OCI-LY3 (cell line): ENCODE measurements around the gene RAP1A.

Source experiments
- H2AFZ ChIP-seq: fragments of 200-600, 300-600 bp; shearing (Covaris generic); 2 replicates; pipeline ENCODE4 v1.6.0; 2014; ENCODE audit warnings: antibody characterized with exemption, low read depth, low read length
- H3K27ac ChIP-seq: fragments of 200-600, 300-600 bp; sonication (generic); 2 replicates; pipeline ENCODE4 v1.5.1; 2014; ENCODE audit warnings: mild to moderate bottlenecking, low read length, moderate library complexity, mixed read lengths
- H3K27me3 ChIP-seq: fragments of 200-600, 300-600 bp; sonication (generic); 2 replicates; pipeline ENCODE4 v1.6.1; 2014; ENCODE audit warnings: low read depth, low read length, mixed read lengths
- H3K36me3 ChIP-seq: fragments of 200-600, 300-600 bp; sonication (generic); replicated peaks from 2 replicates; pipeline ENCODE3; 2014; ENCODE audit warnings: low read depth, low read length, mixed read lengths
- H3K4me1 ChIP-seq: fragments of 300-600, 200-600 bp; sonication (generic); 2 replicates; pipeline ENCODE4 v1.6.1; 2014; ENCODE audit warnings: low read length, mixed read lengths
- H3K4me2 ChIP-seq: fragments of 200-600, 300-600 bp; sonication (generic); 2 replicates; pipeline ENCODE4 v1.6.1; 2014; ENCODE audit warnings: low read length, mixed read lengths
- H3K4me3 ChIP-seq: fragments of 300-600, 200-600 bp; sonication (generic); 2 replicates; pipeline ENCODE4 v1.5.1; 2014; ENCODE audit warnings: antibody characterized with exemption, mild to moderate bottlenecking, low read length, moderate library complexity
- H3K79me2 ChIP-seq: fragments of 300-600, 200-600 bp; shearing (Covaris generic); 2 replicates; pipeline ENCODE4 v1.6.1; 2014; ENCODE audit warnings: mild to moderate bottlenecking, low read length, mixed read lengths
- H3K9ac ChIP-seq: fragments of 300-600, 200-600 bp; shearing (Covaris generic); 2 replicates; pipeline ENCODE4 v1.6.0; 2014; ENCODE audit warnings: mild to moderate bottlenecking, low read length, moderate library complexity
- H3K9me3 ChIP-seq: fragments of 200-600, 300-600 bp; shearing (Covaris generic); 2 replicates; pipeline ENCODE4 v1.6.1; 2014; ENCODE audit warnings: low read length, mixed read lengths; ENCODE audit not compliant: insufficient read depth
- H4K20me1 ChIP-seq: fragments of 200-600, 300-600 bp; sonication (generic); 2 replicates; pipeline ENCODE4 v1.6.1; 2016; ENCODE audit warnings: low read length, mixed read lengths; ENCODE audit not compliant: insufficient read depth
- CTCF ChIP-seq: fragments of 200-600, 300-600 bp; sonication (generic); IDR thresholded peaks from 2 replicates; pipeline ENCODE4 v1.5.1; 2014; ENCODE audit warnings: antibody characterized with exemption, low read length, low read depth
- EZH2phosphoT487 ChIP-seq: fragments of 200-600 bp; shearing (Covaris generic); IDR thresholded peaks from 2 replicates; pipeline ENCODE4 v1.6.1; 2018; ENCODE audit warnings: antibody characterized with exemption, mixed run types, low read depth

Gene RAP1A

GRCh38 chr1:111594306-111594693 lies 25.3 kb upstream of the RAP1A start:
- no peak for TF ChIP-seq CTCF
- TF ChIP-seq EZH2phosphoT487 = no peak
- Histone ChIP-seq H3K4me2 (peak overlapping the region; percentile 86), H4K20me1 (no peaks in the 10 kb centered on the region), H3K4me3 (peak overlapping the region; percentile 66; the same call in 1 of the 2 replicates), H3K36me3 (no peaks in the 10 kb centered on the region), H3K9ac (peak overlapping the region; percentile 74), H3K27ac (peak overlapping the region; percentile 100), H3K4me1 (peaks cover 97% of the 10 kb centered on the region), H2AFZ (no peak overlapping the region), H3K9me3 (no peaks in the 10 kb centered on the region), H3K79me2 (peaks cover 20% of the 10 kb centered on the region), H3K27me3 (no peaks in the 10 kb centered on the region)

- H3K36me3 ChIP-seq = no peaks in the 10 kb centered on the region
- peak overlapping the region; percentile 100 for H3K27ac ChIP-seq
- no peak overlapping the region for H2AFZ ChIP-seq
- no peaks in the 10 kb centered on the region for H4K20me1 ChIP-seq
- peaks cover 20% of the 10 kb centered on the region for H3K79me2 ChIP-seq
- peak overlapping the region; percentile 68 for H3K9ac ChIP-seq
- H3K27me3 ChIP-seq = no peaks in the 10 kb centered on the region
- peak overlapping the region; percentile 48 for H3K4me2 ChIP-seq
- H3K4me1 ChIP-seq = peaks cover 99% of the 10 kb centered on the region
- H3K9me3 ChIP-seq = no peaks in the 10 kb centered on the region
- H3K4me3 ChIP-seq = no peak overlapping the region
- TF ChIP-seq CTCF (no peak), EZH2phosphoT487 (no peak)
Measured at GRCh38 chr1:111595807-111596206, 23.8 kb upstream of the RAP1A start.

GRCh38 chr1:111596499-111596898 lies 23.1 kb upstream of the RAP1A start:
- H4K20me1 ChIP-seq = no peaks in the 10 kb centered on the region
- no peaks in the 10 kb centered on the region for H3K36me3 ChIP-seq
- no peaks in the 10 kb centered on the region for H3K9me3 ChIP-seq
- peak overlapping the region; percentile 17; the same call in 1 of the 2 replicates for H3K4me3 ChIP-seq
- peak overlapping the region; percentile 48 for H3K4me2 ChIP-seq
- H3K9ac ChIP-seq = peak overlapping the region; percentile 68
- H3K27ac ChIP-seq = peak overlapping the region; percentile 100
- H2AFZ ChIP-seq = no peak overlapping the region
- H3K4me1 ChIP-seq = peaks cover 98% of the 10 kb centered on the region
- no peak for TF ChIP-seq EZH2phosphoT487
- TF ChIP-seq CTCF = no peak
- peaks cover 20% of the 10 kb centered on the region for H3K79me2 ChIP-seq
- H3K27me3 ChIP-seq = no peaks in the 10 kb centered on the region

- TF ChIP-seq CTCF (no peak), EZH2phosphoT487 (no peak)
- Histone ChIP-seq H3K4me2 (peak overlapping the region; percentile 48), H3K36me3 (no peaks in the 10 kb centered on the region), H3K4me3 (peak overlapping the region; percentile 17), H2AFZ (no peak overlapping the region), H3K4me1 (peaks cover 98% of the 10 kb centered on the region), H3K79me2 (peaks cover 25% of the 10 kb centered on the region), H3K27me3 (no peaks in the 10 kb centered on the region), H4K20me1 (no peaks in the 10 kb centered on the region), H3K9me3 (no peaks in the 10 kb centered on the region), H3K27ac (peak overlapping the region; percentile 100), H3K9ac (peak overlapping the region; percentile 68)
Measured at GRCh38 chr1:111597426-111597825, 22.2 kb upstream of the RAP1A start.
